ENCODE data around the gene SLC25A4. TPM values are rescaled to one million over a fixed set of nuclear protein-coding genes. Genes with fewer than 3 reads are reported as not detected.

SLC25A4 gene
- total and polyA plus RNA-seq, 8 donors, result 11.3 to 57.3 (median 16.0) TPM

DNA sequence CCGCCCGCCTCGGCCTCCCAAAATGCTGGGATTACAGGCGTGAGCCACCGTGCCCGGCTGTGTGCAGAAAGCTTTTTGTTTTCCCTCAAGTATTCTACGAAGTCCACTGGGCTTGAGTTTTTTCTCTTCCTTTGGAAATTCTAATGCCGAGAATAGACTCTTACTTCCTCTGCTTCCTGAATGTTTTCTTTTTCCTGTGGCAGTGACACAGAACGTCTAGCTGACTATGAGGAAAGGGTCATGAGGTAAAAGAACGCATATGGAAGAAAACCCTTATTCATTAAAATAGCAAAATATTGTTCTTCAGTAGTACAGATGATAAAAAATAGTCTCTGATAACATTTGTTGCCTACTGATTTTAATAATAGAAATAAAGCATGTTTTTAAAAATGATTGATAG, 4.9 kb upstream of the SLC25A4 start:
- Histone ChIP-seq H3K36me3 (no peaks in the 10 kb centered on the region), H3K9me3 (no peaks in the 10 kb centered on the region), H3K27ac (no peak overlapping the region), H3K4me3 (no peak overlapping the region), H3K27me3 (peaks cover 0 to 26% of the 10 kb centered on the region in 2 donors), H3K4me1 (peaks cover 0 to 10% of the 10 kb centered on the region in 2 donors)
- intact Hi-C loops (cut with DNase I), result loop anchor here in 1 of 2 donors (10.0 kb wide), 1 partner anchor 103 kb away; no protein-coding TSS in a partner anchor
- no peak for TF ChIP-seq CTCF (IDR thresholded peaks at IDR 0.05)
- no peak for ATAC-seq
- no peak for DNase-seq

DNA sequence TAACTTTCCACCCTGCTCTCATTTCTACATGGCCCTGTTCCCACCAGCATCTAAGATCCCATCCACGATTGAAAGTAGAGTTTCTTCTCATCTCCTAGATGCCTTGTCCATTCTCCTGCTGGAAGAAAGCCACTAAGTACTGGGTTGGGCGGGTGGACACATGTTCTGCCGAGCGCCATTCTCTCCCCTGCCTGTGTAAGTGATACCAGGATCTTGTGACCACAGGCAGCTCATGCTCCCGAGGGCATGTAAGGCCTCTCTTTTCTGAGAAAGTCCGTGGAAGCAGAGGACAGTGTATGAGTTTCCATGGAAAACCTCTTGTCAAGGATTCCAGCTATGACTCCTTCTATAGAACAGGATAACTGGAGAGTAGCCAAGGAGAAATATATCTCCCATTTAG, 3.3 kb upstream of the SLC25A4 start:
- H3K4me1 ChIP-seq, result peaks cover 5 to 24% of the 10 kb centered on the region in 2 donors
- intact Hi-C loops (cut with DNase I), result loop anchor here in 1 of 2 donors (10.0 kb wide), 1 partner anchor 105 kb away; no protein-coding TSS in a partner anchor
- DNase-seq (no peak), ATAC-seq (no peak)
- H3K36me3 ChIP-seq, result no peaks in the 10 kb centered on the region
- H3K27ac ChIP-seq, result no peak overlapping the region
- no peak overlapping the region for H3K4me3 ChIP-seq
- TF ChIP-seq CTCF (IDR thresholded peaks at IDR 0.05), result no peak
- peaks cover 0 to 42% of the 10 kb centered on the region in 2 donors for H3K27me3 ChIP-seq
- H3K9me3 ChIP-seq, result no peaks in the 10 kb centered on the region

DNA sequence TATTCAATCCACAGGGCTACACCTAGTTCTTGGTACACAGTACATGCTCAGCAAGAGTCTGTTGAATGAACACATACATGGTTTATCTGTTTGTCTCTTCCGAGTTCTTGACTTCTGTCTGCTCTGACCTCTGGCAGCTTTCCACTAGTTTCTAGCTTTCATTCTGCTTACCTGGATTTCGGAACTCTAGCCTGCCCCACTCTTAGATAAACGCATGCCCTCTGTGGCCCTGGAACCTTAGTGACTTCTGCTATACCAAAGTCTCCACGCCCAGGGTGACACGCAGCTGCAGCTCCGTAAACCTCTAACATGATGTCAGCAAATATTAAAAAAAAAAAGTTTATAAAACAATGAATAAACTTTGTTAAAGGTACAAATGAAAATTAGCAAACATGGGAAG, 1.3 kb upstream of the SLC25A4 start:
- Histone ChIP-seq H3K36me3 (no peaks in the 10 kb centered on the region), H3K4me3 (no peak overlapping the region), H3K27ac (no peak overlapping the region), H3K4me1 (peaks cover 5 to 27% of the 10 kb centered on the region in 2 donors), H3K9me3 (no peaks in the 10 kb centered on the region), H3K27me3 (peaks cover 0 to 45% of the 10 kb centered on the region in 2 donors)
- no peak for DNase-seq
- ATAC-seq, result no peak
- intact Hi-C loops (cut with DNase I), result no loop called here
- no peak for TF ChIP-seq CTCF (IDR thresholded peaks at IDR 0.05)

- intact Hi-C loops (cut with DNase I), result no loop called here
- no peak for TF ChIP-seq CTCF (IDR thresholded peaks at IDR 0.05)
- H3K4me1 ChIP-seq, result peaks cover 5 to 27% of the 10 kb centered on the region in 2 donors
- peak overlapping the region; percentile 57 to 79 for H3K27ac ChIP-seq
- DNase-seq, result no peak
- H3K9me3 ChIP-seq, result no peaks in the 10 kb centered on the region
- H3K27me3 ChIP-seq, result peaks cover 0 to 45% of the 10 kb centered on the region in 2 donors
- ATAC-seq, result peak; percentile 39
- H3K4me3 ChIP-seq, result peak overlapping the region; percentile 57 to 66
- H3K36me3 ChIP-seq, result no peaks in the 10 kb centered on the region
Observed at GRCh38 chr4:185142564-185142911, 528 bp upstream of the SLC25A4 start.

DNA sequence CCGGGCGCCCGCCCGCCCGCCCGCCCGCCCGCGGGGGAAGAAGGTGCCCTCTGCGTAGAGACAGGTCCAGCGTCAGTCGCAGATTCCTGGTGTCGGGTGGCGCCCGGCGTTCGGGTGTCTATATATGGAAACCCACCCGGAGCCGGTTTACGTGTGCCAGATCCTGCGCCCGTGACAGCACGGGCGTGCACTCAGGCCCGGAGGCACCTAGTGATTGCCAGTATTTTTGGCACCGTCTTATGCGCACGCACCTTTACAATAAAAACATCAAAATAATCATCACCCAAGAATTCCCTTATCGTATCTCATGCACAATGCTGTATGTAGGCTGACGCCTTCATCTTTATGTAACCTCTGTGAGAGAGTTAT, 519 bp downstream of the SLC25A4 start:
- H3K27me3 ChIP-seq, result peaks cover 0 to 42% of the 10 kb centered on the region in 2 donors
- intact Hi-C loops (cut with DNase I), result no loop called here
- H3K36me3 ChIP-seq, result no peaks in the 10 kb centered on the region
- H3K27ac ChIP-seq, result no peak overlapping the region
- H3K9me3 ChIP-seq, result no peaks in the 10 kb centered on the region
- peaks cover 5 to 27% of the 10 kb centered on the region in 2 donors for H3K4me1 ChIP-seq
- H3K4me3 ChIP-seq, result peak overlapping the region; percentile 57 to 66
- DNase-seq (peak in 3 of 4 donors; percentile 19 to 82 (median 47)), ATAC-seq (peak; percentile 20)
- no peak for TF ChIP-seq CTCF (IDR thresholded peaks at IDR 0.05)
